ENCODE data around the gene SARS1.
A peak's percentile ranks its signal among the peaks of the same experiment; 100 is the strongest.

Gene SARS1

DNA sequence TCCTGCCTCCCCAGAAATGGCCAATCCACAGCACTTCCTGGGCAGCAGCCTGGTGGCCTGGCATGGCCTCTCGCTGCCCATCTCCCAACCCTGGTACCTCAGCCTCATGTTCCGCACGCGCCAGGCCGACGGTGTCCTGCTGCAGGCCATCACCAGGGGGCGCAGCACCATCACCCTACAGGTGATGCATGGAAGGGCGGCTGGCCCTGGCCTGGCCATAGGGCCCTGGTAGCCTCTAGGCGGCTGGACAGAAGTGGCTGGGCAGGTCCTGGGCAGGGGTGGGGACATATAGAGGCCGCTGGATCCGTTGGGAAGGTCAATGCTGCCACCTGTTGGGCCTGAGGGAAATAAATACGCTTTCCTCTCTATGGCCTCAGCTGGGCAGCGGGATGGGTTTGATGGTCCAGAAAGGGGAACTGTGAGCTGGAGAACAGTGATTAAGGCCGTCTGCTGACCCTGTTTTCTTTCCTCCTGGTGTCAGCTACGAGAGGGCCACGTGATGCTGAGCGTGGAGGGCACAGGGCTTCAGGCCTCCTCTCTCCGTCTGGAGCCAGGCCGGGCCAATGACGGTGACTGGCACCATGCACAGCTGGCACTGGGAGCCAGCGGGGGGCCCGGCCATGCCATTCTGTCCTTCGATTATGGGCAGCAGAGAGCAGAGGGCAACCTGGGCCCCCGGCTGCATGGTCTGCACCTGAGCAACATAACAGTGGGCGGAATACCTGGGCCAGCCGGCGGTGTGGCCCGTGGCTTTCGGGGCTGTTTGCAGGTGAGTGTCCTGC, 50.1 kb downstream of the SARS1 start:
- DNase-seq, result peak; percentile 81

DNA sequence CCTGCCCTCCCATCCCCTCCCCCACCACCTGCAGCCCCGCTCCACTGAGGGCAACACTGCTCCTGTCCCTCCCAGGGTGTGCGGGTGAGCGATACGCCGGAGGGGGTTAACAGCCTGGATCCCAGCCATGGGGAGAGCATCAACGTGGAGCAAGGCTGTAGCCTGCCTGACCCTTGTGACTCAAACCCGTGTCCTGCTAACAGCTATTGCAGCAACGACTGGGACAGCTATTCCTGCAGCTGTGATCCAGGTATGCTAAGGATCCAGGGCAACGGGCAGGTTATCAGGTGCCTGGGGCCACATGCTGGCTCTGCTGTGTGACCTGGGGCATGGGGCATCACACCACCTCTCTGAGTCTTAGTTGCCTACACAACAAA, 50.6 kb downstream of the SARS1 start:
- DNase-seq, result no peak

- no peak for DNase-seq
Observed at GRCh38 chr1:109265016-109265415, 51.3 kb downstream of the SARS1 start.

DNA sequence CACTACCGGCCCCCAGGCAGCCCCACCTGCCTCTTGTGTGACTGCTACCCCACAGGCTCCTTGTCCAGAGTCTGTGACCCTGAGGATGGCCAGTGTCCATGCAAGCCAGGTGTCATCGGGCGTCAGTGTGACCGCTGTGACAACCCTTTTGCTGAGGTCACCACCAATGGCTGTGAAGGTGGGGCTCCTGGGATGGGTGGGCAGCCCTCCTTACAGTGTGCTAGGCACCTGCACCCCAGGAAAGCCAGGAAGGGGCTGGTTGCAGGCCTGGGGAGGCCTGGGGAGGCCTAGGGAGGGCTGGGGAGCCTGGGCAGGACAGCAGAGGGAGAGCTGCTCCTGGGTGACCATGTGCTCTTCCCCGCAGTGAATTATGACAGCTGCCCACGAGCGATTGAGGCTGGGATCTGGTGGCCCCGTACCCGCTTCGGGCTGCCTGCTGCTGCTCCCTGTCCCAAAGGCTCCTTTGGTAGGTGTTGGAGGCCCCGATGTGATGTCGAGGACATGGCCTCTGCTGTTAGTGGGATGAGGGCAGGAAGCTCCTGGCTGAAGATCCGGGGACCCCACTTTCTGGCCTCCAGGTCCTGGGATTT, 52.1 kb downstream of the SARS1 start:
- DNase-seq, result no peak

- DNase-seq, result no peak
Observed at GRCh38 chr1:109266965-109267364, 53.2 kb downstream of the SARS1 start.

DNA sequence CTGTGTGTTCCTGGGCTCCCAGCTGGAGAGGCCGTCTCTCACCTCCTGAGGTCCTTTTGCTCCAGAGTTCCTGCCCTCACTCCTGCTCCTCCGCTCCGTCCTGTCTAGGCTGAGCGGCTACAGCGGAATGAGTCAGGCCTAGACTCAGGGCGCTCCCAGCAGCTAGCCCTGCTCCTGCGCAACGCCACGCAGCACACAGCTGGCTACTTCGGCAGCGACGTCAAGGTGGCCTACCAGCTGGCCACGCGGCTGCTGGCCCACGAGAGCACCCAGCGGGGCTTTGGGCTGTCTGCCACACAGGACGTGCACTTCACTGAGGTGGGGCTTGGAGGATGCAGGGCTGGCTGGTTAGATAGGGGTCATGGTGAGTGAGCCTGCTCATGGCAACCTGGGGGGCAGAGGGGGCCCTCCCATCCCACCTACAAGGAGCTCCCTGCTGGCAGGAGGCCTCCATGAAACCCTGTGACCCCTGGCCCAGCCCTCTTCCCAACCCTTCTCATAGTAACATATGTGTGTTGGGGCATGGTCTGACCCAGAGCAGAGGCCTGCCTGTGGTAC, 54.1 kb downstream of the SARS1 start:
- DNase-seq, result no peak

DNA sequence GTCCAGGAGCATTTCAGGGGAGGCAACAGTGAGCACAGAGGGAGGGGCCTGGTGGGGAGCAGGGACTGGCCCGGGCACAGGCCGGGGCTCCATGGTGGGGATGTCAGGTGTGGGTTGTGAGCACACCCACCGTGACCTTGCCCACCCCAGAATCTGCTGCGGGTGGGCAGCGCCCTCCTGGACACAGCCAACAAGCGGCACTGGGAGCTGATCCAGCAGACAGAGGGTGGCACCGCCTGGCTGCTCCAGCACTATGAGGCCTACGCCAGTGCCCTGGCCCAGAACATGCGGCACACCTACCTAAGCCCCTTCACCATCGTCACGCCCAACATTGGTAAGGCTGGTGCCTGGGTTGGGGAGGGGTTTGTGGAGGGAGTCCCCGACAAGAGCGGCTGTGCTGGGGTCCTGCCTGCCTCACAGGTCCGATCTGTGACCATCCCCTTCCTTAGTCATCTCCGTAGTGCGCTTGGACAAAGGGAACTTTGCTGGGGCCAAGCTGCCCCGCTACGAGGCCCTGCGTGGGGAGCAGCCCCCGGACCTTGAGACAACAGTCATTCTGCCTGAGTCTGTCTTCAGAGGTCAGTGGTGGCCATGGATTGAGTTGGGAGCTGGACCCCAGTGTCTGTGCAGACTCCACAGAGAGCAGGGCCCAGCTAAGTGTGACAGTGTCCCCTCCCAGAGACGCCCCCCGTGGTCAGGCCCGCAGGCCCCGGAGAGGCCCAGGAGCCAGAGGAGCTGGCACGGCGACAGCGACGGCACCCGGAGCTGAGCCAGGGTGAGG, 54.9 kb downstream of the SARS1 start:
- no peak for DNase-seq

DNA sequence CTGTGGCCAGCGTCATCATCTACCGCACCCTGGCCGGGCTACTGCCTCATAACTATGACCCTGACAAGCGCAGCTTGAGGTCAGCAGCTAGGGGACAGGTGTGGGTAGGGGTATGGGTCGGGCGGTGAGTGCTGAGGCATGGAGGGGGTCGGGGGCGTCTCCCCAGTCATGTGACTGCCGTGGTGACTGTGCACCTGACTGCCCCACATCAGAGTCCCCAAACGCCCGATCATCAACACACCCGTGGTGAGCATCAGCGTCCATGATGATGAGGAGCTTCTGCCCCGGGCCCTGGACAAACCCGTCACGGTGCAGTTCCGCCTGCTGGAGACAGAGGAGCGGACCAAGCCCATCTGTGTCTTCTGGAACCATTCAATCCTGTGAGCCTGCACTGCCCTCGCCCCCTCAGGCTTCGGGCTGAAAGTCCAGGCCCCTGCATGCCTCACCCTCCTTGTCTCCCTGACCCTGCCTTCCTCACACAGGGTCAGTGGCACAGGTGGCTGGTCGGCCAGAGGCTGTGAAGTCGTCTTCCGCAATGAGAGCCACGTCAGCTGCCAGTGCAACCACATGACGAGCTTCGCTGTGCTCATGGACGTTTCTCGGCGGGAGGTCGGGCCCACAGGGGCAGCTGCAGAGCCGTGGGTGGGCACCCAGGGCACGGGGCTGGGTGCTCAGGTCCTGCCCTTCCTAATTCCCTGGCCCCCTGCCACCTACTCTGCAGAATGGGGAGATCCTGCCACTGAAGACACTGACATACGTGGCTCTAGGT, 55.7 kb downstream of the SARS1 start:
- DNase-seq, result no peak

DNA sequence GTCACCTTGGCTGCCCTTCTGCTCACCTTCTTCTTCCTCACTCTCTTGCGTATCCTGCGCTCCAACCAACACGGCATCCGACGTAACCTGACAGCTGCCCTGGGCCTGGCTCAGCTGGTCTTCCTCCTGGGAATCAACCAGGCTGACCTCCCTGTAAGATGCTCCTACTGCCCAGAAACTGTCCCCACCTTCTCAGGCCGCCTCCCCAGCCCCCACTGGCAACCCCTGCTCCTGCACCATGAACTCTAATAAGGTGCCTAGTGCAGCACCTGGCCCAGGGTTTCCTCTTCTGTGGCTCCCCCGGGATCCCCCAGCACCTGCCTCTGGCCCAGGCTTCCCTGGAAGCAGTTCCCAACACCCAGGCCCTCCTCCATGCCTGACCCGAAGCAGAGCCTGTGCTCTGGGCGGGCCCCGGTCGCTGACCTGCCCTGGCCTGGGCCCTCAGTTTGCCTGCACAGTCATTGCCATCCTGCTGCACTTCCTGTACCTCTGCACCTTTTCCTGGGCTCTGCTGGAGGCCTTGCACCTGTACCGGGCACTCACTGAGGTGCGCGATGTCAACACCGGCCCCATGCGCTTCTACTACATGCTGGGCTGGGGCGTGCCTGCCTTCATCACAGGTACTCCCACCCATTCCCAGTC, 56.4 kb downstream of the SARS1 start:
- DNase-seq, result no peak

- DNase-seq, result no peak
Observed at GRCh38 chr1:109270623-109271317, 57.1 kb downstream of the SARS1 start.

DNA sequence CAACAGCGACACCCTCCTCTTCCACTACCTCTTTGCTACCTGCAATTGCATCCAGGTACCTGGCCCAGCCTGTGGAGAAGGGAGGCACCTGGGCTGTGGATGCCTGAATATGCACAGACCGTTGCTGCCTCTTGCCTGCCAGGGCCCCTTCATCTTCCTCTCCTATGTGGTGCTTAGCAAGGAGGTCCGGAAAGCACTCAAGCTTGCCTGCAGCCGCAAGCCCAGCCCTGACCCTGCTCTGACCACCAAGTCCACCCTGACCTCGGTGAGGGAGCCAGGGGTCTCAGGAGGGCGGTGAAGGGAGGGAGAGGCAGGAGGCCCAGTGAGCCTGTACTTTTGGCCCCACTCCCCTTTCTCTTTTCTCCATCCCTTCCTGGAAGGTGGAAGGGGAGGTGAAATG, 57.7 kb downstream of the SARS1 start:
- DNase-seq, result no peak

DNA sequence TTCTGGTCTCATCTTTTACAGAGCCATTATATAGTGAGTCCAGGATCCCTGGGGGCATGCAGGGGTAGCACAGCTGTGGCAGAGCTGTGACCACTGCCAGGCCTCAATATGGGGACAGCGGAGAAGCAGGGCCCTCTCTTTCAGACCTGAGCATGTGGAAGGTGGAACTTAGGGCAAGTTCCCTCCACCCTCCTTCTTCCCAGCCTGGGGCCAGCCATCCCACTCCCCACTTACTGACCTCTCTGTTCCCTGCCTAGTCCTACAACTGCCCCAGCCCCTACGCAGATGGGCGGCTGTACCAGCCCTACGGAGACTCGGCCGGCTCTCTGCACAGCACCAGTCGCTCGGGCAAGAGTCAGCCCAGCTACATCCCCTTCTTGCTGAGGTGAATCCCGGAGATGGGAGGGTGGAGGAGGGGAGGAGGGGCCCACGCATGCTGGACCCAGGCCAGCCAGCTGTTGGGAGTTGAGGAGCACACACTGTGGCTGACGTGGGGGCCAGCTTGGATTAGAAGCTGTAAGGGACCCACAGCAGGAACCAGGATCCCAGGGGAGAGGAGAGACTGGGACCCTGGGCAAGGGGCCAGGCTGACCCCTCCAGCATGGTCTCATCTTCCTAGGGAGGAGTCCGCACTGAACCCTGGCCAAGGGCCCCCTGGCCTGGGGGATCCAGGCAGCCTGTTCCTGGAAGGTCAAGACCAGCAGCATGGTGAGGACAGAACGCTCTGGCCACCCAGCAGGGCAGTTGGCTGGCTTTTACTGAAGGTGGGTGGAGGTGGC, 58.5 kb downstream of the SARS1 start:
- no peak for DNase-seq

DNA sequence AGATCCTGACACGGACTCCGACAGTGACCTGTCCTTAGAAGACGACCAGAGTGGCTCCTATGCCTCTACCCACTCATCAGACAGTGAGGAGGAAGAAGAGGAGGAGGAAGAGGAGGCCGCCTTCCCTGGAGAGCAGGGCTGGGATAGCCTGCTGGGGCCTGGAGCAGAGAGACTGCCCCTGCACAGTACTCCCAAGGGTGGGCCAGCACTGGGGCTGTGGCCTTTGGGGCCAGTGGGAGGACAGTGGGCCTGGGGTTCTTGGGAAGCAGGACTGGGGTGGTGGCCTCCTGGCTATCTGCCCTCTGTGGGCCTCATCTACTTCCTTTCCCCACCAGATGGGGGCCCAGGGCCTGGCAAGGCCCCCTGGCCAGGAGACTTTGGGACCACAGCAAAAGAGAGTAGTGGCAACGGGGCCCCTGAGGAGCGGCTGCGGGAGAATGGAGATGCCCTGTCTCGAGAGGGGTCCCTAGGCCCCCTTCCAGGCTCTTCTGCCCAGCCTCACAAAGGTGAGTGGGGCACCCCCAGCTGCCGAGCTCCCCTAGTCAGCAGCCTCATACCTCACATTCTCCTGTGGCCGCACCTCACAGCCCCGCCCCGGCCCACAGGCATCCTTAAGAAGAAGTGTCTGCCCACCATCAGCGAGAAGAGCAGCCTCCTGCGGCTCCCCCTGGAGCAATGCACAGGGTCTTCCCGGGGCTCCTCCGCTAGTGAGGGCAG, 59.3 kb downstream of the SARS1 start:
- no peak for DNase-seq

GRCh38 chr1:109273570-109274288, 60.0 kb downstream of the SARS1 start:
- DNase-seq, result no peak

GRCh38 chr1:109274533-109275476, 61.1 kb downstream of the SARS1 start:
- DNase-seq, result peak; percentile 32

- no peak for DNase-seq
Observed at GRCh38 chr1:109275706-109276345, 62.1 kb downstream of the SARS1 start.

GRCh38 chr1:109277434-109278204, 63.9 kb downstream of the SARS1 start:
- DNase-seq, result peak; percentile 67

All from NCI-H510A (cell line).